Stimulated activated CD4-positive, alpha-beta T cell treated with anti-CD3 and anti-CD28 coated beads, TNF-alpha, amount 100 ng/mL, for 48 hours (primary cell): ENCODE results near the gene GGNBP2.

Source experiments
- DNase-seq, 3 donors: peaks; one replicate each; pipeline ENCODE4 v3.0.0-alpha.2; 2020; ENCODE audit warnings: low read depth in 3 of 3

Gene GGNBP2

DNA sequence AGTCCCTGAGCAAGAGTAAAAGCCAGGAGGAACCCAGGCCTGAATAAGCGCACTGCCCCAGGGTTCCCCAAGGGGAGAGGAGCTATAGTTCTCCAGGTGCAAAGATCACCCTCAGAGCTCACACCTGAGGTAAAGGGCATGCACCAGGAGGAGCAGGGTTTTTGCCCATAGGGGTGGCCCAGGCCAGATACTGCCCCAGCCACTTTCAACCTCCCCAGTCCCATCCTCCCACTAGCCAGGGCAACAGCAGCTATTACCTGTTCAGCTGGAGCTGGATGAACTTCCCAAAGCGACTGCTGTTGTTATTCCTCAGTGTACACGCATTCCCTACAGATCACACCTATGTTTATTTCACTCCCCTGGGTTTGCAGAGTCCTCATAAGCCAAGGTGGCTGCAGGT lies 29.9 kb upstream of the GGNBP2 start:
- DNase-seq: no peak

DNA sequence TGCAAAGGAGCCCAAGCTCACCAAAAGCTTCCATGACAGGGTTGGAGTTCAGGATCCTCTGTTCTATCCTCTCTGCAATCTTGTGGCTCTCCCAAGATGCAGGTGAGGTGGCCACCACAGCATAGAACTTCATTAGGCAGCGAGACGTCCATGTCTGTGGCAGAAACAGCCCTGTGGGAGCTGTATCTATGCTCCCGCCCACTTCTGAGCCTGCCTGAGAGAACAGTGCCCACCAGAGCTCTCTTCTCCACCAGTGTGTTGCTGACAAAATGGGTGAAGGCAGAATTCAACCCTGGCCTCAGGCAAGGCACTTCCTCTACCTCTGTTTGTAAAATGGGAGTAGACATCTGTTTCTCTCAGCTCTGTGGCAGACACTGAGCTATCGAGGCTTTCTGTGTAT lies 28.9 kb upstream of the GGNBP2 start:
- DNase-seq: no peak

DNA sequence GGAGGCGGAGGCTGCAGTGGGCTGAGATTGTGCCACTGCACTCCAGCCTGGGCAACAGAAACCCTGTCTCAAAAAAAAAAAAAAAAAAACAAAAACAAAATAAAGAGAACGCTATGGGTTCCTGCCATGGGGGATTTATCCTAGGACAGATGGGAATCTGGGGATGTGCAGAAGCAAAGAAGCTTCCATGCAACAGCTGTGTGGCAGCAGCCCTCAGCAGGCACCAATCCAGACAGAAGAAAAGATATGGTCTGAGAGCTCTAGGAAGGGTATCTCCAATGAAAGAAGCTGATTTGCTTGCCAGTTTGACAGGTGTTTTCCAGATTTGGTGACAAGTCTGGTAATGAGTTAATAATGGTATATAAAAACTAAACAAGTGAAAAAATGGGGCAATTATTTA lies 21.6 kb upstream of the GGNBP2 start:
- DNase-seq: no peak

DNA sequence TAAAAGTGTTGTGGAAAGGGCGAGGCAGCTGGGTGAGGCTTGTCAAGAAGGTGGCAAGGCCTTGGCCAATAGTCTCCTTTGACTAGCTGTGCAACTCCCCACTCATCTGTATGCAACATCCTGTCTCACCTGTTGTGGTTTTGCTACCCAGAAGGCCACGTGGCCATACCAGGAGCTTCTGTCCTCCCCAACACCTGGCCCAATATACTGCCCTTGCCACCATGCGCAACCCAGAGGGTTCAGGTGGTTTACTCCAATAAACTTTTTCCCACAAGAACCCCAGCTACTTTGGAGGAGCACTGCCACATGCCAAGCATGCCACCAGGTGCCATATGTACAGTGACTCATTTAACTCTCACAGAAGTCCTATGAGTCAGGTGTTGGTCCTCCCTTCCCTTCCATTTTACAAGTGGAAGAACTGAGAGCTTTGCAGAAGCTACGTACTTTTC lies 20.3 kb upstream of the GGNBP2 start:
- DNase-seq: no peak

DNA sequence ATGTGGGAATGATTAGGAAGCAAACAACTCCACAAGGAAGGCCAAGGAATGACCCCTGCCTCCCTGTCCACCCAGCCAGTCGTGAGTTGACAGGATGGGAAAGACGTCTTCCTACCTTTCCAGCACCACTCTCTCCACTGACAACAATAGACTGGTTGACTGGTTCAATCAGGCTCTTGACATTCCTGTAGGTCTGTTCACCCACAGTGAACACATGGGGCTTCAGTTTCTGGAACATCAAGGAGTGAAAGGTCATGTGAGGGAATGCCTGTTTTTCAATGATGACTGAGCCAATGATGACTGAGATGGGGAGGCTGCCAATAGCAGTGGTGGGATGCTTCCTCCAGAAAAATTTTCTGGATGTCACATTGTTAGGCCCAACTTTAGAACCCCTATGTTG lies 19.6 kb upstream of the GGNBP2 start:
- no peak for DNase-seq

DNA sequence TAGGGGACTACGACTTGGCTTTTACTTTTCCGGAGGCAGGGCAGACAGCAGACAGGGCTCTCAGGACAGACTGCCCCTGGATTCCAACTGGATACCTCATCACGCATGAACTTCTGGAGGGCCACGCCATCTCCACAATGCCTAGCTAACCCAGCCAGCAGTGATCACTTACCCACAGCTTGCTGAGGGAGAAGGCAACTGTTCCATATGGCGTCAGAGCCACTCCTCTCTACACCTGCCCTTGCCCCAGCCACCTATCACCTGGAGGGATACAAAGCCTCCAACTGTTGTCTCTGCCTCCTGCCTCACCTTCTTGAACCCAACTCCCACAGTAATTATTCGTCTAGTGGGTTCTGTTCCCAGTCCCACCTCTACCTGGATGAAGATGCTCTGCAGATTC lies 18.8 kb upstream of the GGNBP2 start:
- DNase-seq: no peak

DNA sequence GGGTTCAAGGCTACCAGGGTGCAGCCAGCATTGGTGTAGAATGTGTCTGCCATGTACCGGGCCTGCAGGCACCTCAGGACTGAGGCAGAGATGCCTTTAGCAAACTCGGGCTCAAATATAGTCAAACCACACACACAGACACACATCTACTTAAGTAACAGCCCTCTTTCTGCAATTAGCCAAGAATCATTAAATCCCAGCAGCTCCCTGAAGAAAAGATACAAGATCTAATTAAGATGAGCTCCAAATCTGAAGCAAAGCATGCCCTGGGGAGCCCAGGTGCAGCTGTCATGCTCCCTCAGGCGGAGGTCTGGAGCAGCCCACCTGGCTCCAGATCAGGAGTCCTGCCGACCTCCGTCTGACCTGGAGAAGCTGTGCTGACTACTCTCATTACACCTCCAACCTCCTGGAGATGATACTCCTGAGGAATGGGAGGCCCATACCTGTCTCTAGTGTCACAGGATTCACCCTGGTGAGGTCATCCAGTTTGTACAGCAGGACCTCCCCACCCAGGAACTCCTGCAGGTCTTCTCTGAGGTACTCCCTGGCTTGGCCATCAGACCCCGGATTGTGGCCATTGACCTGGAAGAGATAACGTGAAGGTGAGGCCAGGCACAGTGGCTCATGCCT lies 17.0 kb upstream of the GGNBP2 start:
- DNase-seq: no peak

DNA sequence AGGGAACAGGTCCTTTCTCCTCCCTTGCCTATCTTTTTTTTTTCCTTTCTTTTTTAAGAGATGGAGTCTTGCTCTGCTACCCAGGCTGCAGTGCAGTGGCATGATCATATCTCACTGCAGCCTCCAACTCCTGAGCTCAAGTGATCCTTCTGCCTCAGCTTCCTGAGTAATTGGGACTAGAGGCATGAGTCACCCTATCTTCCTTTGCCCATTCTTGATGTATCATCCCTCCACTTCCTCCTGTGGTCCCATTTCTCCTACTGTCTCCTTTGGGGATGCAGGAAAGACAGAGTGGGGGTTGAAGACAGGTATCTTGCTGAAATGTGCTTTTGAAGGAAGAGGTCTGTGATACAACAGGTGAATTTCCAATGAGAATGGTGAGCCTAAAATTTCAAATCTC lies 15.6 kb upstream of the GGNBP2 start:
- no peak for DNase-seq

DNA sequence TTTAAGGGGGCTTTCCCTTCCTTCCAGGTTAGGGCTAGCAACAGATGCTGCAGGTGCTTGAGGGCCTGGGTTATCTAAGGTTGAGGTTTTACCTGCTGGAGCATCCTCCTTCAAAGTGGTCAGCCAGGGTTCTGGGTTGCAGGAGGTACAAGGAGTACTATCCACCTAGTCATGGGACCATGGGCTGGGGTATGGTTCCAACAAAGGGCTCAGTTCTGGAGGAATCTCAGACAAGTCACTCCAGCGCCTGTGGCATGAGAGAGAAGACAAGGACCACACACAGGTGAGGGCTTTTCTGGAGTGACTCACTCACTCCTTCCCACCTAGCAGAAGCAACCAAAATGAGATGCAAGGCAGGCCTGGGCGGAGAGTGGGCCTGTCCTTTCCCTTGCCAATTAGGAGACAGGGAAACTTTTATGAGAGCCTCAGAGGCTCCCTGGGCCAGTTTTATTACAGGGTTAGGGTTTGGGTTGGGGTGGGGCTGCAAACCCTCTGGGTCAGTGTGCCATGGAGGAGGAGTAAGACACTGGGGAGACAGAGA lies 12.2 kb upstream of the GGNBP2 start:
- DNase-seq: no peak

DNA sequence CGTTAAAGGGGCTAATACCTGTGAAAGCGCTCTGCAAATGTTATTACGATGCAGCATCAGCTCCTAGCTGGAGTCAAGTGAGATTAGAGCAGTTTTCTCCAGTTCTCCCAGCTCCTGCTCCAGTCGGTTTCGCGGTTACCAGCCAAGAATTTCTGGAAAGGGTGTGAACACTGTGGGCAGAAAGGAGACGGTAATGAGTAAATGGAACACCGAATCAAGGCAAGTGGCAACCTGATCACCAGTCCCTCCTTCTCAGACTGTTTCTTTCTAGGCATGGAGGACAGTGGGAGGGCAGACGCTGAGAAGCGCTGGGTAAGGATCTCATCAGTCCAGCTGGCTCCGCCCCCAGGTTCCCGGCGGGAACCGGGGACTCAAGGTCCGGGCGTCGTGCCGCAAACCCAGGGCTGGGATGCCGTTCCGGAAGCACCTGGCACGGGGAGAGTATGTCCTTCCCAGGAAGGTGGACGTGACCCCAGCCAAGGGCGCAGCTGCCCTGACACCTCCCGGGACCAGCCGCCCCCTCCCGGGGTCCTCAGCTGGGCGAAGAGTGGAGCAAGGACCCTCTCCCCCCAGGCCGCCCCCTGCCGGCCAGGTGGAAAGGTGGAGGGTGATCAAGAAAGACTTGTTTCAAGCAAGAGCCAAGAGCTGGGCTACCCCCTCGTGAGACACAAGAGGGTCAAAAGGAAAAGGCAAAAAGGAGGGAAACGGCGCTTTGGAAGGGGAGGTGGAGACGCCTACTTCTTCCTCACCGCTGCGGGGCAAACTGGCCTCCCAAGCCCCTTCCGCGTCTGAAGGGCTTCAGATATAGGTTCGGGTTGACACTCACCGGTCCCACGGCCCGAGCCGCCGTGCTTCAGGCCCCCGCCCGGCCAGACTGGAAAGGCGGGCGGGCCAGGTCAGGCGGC lies 10.5 kb upstream of the GGNBP2 start:
- DNase-seq: peak; percentile 22 to 48 (median 24)

DNA sequence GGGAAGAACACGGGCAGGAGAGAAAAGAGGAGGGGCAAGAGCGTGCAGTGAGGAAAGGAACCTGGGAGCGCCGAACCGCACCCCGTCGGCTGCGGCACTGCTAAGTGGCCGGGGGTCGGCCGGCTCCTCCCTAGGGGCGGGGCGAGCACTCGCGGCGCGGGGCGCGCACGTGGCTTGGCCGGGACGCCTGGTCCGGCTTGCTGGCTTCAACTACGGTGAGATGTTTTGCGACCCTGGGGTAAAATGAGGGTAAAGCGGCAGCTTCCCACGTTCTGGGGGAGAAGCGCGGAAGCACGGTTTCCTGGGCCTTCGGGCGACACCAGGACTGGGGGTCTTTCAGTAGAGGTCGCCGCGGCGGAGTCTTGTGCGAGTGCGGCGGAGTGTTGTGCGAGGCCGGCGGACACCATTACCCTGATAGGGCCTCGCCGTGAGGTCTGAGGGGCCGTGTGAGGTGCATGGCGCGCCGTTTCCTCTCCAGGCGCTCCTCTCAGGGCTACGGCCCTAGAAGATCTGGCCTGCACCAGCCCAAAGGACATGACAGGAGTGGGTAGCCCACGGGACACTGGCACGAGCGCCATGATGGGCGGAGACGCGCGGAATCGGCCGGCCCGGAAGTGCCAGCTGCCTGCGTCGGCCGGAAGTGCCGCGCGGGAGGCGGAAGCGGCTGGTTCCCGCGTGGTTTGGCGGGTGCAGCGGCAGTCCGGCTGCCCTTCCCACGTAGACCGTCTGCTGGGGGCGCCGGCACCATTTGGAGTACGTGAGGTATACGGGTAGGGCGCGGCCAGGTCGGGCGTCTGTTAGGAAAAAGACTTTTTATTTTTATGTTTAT lies 9.7 kb upstream of the GGNBP2 start, which contains the start of the genes MYO19 and PIGW:
Gene MYO19 (minus strand): TSS at position 29 of the 829 bp plus-strand sequence. CDS start 2,330 bp downstream, outside the sequence.
Gene PIGW (plus strand): TSS at position 148 of the 829 bp plus-strand sequence. CDS start 2,115 bp downstream, outside the sequence.
- peak; percentile 77 to 81 (median 78) for DNase-seq

DNA sequence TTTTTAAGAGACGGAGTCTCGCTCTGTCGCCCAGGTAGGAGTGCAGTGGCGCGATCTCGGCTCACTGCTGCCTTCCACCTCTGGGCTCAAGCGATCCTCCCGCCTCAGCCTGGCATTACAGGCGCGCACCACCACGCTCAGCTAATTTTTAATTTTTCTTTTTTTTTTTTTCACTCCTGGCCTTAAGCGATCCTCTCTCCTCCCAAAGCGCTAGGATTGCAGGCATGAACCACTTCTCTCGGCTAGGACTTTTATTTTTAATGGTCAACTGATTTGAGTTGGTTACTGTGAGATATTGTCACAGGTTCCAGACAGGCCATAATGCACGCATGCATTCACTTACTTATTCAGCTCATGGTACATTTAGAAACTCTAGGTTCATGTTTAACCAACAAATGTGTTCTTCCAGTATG lies 9.0 kb upstream of the GGNBP2 start:
- no peak for DNase-seq

DNA sequence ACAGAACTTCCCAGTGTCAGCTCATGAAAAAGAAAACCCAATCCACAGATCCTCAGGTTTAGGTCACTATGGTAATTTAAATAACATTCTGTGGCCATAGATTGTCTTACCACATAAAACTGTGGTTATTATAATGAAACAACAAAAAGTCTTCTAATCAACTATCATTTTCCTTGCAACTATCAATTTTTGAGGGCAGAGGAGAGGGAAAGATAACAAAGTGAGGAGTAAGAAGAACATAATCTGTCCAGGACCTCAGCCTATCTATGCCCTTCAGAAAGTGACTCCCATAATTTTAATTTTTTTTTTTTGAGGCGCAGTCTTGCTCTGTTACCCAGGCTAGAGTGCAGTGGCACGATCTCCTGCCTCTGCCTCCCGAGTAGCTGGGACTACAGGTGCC lies 4.0 kb upstream of the GGNBP2 start:
- no peak for DNase-seq

DNA sequence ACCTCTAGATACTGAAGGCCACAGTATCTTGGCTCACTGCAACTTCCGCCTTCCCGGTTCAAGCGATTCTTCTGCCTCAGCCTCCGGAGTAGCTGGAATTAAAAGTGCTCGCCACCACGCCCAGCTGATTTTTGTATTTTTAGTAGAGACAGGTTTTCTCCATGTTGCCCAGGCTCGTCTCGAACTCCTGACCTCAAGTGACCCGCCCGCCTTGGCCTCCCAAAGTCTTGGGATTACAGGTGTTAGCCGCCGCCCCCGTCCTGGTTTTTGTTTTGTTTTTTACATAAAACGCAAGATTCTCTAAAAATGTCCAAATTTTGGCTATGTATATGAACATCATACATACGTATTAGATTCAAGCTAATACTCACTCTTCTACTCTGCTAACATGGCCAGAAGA lies 2.0 kb upstream of the GGNBP2 start:
- no peak for DNase-seq

DNA sequence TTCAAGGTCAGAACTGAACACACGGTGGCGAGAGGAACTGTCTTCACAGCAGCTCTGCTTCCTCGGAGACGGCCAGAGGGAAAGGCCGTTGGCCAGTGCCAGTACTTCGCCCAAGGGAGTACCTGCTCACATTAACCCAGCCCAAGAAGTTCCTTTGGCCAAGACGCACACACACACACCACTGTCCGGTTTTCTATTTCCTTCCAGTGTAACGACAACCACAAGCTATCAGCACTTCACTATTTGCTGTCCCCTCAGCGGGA lies 744 bp upstream of the GGNBP2 start:
- DNase-seq: peak in 1 of 3 donors; percentile 19

DNA sequence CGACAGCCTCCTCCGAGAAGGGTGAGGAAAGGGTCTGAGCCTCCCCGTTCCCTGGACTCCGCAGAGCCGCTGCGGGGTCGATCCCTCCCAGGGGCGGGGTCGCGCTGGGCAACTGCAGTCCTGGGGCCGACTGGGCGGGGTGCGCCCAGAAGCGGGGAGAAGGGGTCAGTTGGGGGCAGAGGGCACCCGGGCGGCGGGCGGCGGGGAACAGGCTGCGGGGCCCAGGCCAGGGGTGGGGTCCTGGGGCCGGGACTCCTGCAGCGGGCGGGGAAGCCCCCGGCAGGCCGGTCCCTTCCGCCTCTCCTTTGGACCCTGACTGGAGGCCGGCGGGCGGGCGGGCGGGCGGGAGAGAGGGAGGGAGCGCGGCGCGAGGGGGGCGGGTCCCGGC lies 352 bp downstream of the GGNBP2 start:
- DNase-seq: no peak

DNA sequence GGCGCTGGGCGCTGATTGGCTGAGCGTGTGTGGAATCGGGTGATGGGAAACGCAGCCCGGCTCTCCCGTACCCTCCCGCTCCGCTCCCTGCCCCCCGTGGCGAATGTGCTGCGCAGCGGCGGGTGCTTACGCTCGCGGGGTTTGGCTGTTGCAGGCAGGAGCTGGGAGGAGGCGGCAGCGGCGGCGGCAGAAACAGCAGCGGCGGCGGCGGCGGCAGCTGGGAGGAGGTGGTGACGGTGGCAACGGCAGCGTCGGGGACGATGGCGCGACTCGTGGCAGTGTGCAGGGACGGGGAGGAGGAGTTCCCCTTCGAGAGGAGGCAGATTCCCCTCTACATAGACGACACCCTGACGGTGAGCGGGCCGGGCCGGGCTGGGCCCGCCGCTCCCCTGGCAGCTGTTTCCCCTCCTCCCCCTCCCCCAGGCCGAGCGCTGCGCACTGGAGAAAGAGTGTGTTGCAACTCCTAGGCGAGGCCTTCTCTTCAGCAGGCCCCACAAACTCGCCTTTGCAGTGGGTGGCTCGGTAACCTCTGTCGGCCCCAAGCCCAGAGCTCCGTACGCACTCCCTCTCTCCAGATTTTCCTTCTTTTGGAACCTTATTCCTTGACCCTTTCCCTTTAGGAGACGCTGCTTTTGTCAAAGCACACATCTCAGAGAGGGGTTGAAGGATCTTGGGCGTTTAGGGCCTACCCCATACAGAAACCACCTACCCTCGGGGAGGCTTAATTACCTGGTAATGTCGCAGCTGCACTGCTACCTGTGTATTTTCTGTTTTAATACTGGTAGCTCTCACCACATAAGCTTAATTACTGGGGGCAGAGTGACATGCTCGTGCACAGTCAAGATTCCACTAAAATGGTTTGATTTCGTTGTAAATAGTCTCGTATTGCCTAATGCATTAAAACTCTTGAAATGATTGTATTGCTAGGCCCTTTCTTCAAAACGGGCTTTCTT lies 1.0 kb downstream of the GGNBP2 start:
- peak; percentile 91 to 98 (median 92) for DNase-seq

DNA sequence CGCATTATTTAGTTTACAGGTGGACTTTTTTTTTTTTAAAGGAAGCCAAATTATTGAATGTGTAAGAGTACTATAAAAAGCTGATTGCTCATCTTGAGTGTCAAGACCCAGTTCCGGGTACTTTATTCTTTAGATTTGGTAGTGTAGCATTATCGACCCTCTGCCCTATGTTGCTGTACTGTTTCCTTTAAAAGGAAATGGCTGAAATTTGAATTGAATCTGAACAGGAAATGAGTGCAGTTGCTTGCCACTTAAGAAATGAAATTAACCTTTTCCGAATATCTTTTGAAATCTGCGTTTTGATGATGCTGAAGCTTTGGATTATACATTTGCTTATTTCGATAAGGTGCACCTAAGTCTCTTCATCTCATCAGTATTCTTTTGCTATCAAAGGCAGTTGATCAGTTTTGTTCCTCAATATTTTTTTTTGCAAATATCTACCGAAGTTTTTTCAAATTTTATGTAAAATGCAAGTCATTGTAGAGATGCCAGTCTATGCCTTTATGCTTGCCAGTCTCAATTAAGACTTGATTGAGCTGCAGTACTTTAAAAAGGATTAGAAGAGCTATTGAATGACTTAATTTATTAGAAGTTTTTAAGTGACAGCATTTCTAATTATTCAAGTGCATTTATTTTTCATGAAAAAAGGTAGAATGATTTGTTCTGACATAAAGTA lies 1.8 kb downstream of the GGNBP2 start:
- DNase-seq: no peak

DNA sequence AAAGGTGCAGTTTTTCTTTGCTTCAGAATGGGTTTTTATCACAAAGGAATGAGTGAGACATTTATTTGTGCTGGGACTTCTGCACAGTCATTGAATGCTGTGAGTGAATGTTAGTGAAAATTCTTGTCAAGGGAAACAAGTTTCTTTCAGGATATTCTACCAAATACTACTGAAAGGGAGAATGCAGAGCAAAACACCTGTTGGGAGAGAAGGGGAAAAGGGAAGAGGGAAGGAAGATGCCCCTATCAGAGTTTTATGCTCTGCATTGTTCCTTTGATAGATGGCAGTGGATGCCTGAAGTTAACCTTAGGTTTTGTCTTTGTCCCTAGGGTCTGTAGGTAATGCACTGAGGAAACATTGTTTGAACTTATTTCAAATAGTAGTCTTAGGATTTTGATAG lies 3.1 kb downstream of the GGNBP2 start:
- no peak for DNase-seq
